ENCODE results near the gene CTIF. TPM values are rescaled to one million over a fixed set of nuclear protein-coding genes. Genes with fewer than 3 reads are reported as not detected.

CTIF gene
- total and polyA plus RNA-seq, 4 donors: 12.2 to 45.7 (median 32.6) TPM

DNA sequence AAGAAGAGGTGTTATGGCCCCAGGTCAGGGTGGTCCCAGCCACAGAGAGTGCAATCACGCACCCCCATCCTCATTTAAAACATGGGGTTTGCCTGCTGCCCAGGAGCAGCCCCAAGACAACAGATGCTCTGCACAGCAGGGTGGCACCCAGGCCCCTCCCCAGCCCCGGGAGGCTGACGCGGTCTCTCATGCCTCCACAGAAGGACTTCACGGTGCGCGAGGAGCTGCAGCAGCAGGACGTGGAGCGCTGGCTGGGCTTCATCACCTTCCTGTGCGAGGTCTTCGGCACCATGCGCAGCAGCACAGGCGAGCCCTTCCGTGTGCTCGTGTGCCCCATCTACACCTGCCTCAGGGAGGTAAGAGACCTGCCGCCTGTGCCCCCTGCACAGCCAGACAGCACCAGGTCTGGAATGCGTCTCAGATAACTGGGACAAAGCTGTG, 278.2 kb downstream of the CTIF start:
- 92 to 93% methylated on average over 17 of the region's 17 CpGs for WGBS, 2 donors
- H3K27me3 ChIP-seq (ENCODE audit: control insufficient read depth in 3 of 3, insufficient read depth in 3 of 3, low read length in 2 of 3): no peaks in the 10 kb centered on the region
- H3K36me3 ChIP-seq (ENCODE audit: control insufficient read depth in 4 of 4, insufficient read depth in 4 of 4, low read length in 4 of 4): peaks cover 0 to 15% (median 0%) of the 10 kb centered on the region in 4 donors
- peak in 1 of 3 donors; percentile 0 for DNase-seq
- TF ChIP-seq, protein P1, sequence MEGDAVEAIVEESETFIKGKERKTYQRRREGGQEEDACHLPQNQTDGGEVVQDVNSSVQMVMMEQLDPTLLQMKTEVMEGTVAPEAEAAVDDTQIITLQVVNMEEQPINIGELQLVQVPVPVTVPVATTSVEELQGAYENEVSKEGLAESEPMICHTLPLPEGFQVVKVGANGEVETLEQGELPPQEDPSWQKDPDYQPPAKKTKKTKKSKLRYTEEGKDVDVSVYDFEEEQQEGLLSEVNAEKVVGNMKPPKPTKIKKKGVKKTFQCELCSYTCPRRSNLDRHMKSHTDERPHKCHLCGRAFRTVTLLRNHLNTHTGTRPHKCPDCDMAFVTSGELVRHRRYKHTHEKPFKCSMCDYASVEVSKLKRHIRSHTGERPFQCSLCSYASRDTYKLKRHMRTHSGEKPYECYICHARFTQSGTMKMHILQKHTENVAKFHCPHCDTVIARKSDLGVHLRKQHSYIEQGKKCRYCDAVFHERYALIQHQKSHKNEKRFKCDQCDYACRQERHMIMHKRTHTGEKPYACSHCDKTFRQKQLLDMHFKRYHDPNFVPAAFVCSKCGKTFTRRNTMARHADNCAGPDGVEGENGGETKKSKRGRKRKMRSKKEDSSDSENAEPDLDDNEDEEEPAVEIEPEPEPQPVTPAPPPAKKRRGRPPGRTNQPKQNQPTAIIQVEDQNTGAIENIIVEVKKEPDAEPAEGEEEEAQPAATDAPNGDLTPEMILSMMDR (IDR thresholded peaks at IDR 0.05; ENCODE audit: control extremely low read depth, extremely low read depth): no peak
- H3K27ac ChIP-seq (ENCODE audit: low read depth in 1 of 2, low read length in 1 of 2): no peak overlapping the region
- ATAC-seq (ENCODE audit: insufficient read depth, low FRiP score): no peak
- H3K9me3 ChIP-seq (ENCODE audit: control insufficient read depth in 4 of 4, insufficient read depth in 3 of 4, low read length in 3 of 4): no peaks in the 10 kb centered on the region
- peaks cover 0 to 6% (median 0%) of the 10 kb centered on the region in 5 donors for H3K4me1 ChIP-seq (ENCODE audit: control insufficient read depth in 5 of 5, insufficient read depth in 5 of 5, low read length in 5 of 5)
- no peak overlapping the region for H3K4me3 ChIP-seq
- H3K9ac ChIP-seq (ENCODE audit: insufficient read depth in 1 of 2, low read length in 2 of 2): no peak overlapping the region

DNA sequence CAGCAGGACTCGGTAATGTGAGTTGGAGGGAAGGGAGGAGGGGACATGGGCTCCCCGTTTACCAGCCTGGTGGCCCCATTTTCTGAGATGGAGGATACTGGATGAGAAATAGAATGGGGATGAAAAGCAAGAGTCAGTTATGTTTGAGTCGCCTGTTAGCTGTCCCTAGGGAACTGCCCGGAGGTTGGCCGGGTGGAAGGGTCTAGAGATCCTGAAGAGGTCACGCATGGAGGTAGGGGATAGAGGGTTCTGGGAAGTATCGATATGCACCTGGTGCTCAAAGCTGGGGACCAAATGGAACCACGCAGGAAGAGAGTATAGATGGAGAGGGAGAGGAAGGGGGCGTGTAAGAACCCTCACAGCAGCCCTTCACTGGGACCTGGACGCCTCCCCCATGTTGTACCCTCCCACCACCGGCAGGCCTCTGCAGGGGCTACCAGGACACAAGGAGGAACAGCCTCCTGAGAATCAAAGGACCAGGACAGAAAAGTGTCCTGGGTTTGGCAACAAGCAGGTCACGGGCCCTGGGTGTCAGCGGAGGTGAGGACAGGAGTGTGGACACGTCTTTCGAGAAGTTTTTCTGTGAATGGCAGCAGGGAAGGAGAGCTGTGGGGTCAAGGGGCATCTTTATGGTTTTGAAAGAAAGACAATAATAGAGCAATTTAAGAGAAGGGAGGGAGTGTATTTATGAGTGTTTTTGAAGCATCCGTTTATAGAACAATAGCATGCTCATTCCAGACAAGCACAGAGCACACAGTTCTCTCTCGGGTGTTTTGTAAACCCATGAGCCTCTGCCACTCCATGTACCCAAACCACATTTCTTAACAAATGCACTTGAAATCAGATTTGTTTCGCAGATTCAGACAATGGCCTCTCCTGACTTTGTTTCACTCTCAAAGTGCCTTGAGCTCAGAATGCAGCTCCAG, 279.8 kb downstream of the CTIF start:
- TF ChIP-seq, protein P1 (IDR thresholded peaks at IDR 0.05; ENCODE audit: control extremely low read depth, extremely low read depth): no peak
- Histone ChIP-seq H3K9me3 (ENCODE audit: control insufficient read depth in 4 of 4, insufficient read depth in 3 of 4, low read length in 3 of 4) (peaks cover 0 to 2% (median 0%) of the 10 kb centered on the region in 4 donors), H3K27ac (ENCODE audit: low read depth in 1 of 2, low read length in 1 of 2) (no peak overlapping the region), H3K4me3 (no peak overlapping the region), H3K4me1 (ENCODE audit: control insufficient read depth in 5 of 5, insufficient read depth in 5 of 5, low read length in 5 of 5) (peaks cover 0 to 5% (median 0%) of the 10 kb centered on the region in 5 donors), H3K9ac (ENCODE audit: insufficient read depth in 1 of 2, low read length in 2 of 2) (no peak overlapping the region), H3K36me3 (ENCODE audit: control insufficient read depth in 4 of 4, insufficient read depth in 4 of 4, low read length in 4 of 4) (peaks cover 0 to 15% (median 0%) of the 10 kb centered on the region in 4 donors), H3K27me3 (ENCODE audit: control insufficient read depth in 3 of 3, insufficient read depth in 3 of 3, low read length in 2 of 3) (no peaks in the 10 kb centered on the region)
- no peak for ATAC-seq (ENCODE audit: insufficient read depth, low FRiP score)
- 89 to 91% methylated on average over 18 of the region's 18 CpGs for WGBS, 2 donors
- peak in 1 of 3 donors; percentile 8 for DNase-seq

DNA sequence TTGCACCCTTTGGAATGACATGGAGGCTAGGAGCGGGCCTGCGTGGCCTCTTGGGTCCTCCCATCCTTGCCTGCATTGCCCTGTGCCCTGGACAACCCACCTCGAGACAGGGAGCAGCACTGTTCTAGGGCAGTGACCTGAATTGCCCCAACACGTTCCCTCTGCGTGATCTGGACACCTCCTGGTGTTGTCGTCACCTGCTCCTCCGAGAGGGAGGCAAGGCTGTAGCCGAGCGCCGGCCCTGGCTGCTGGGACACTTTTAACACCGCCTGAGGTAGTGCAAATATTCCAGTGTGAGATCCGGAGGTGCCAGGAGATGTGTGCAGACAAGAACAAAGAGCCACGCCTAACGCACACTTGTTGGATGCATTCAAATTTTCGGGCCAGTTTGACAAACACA, 280.4 kb downstream of the CTIF start:
- Histone ChIP-seq H3K27ac (ENCODE audit: low read depth in 1 of 2, low read length in 1 of 2) (no peak overlapping the region), H3K4me1 (ENCODE audit: control insufficient read depth in 5 of 5, insufficient read depth in 5 of 5, low read length in 5 of 5) (peaks cover 0 to 3% (median 0%) of the 10 kb centered on the region in 5 donors), H3K9ac (ENCODE audit: insufficient read depth in 1 of 2, low read length in 2 of 2) (no peak overlapping the region), H3K9me3 (ENCODE audit: control insufficient read depth in 4 of 4, insufficient read depth in 3 of 4, low read length in 3 of 4) (peaks cover 0 to 2% (median 0%) of the 10 kb centered on the region in 4 donors), H3K4me3 (no peak overlapping the region), H3K36me3 (ENCODE audit: control insufficient read depth in 4 of 4, insufficient read depth in 4 of 4, low read length in 4 of 4) (peaks cover 0 to 15% (median 0%) of the 10 kb centered on the region in 4 donors), H3K27me3 (ENCODE audit: control insufficient read depth in 3 of 3, insufficient read depth in 3 of 3, low read length in 2 of 3) (no peaks in the 10 kb centered on the region)
- TF ChIP-seq, protein P1 (IDR thresholded peaks at IDR 0.05; ENCODE audit: control extremely low read depth, extremely low read depth): no peak
- ATAC-seq (ENCODE audit: insufficient read depth, low FRiP score) (no peak), DNase-seq (peak in 1 of 3 donors; percentile 7)
- WGBS, 2 donors: 91 to 92% methylated on average over 15 of the region's 15 CpGs
